DOHH2 (cell line): Measurements from ENCODE around the gene KIAA1614.

ENCODE experiments used
- CTCF ChIP-seq: fragments of 200-600 bp; sonication (generic); IDR thresholded peaks from one replicate; pipeline ENCODE4 v1.5.1; 2014; ENCODE audit warnings: antibody characterized with exemption, mild to moderate bottlenecking, low read depth, low read length; ENCODE audit not compliant: poor library complexity, severe bottlenecking
- EZH2phosphoT487 ChIP-seq: fragments of 200-600 bp; sonication (generic); IDR thresholded peaks from 2 replicates; pipeline ENCODE4 v1.6.1; 2017; ENCODE audit warnings: borderline replicate concordance, mild to moderate bottlenecking, antibody characterized with exemption, low read length, moderate library complexity, mixed read lengths

- TF ChIP-seq CTCF = no peak
- no peak for TF ChIP-seq EZH2phosphoT487
Observed at GRCh38 chr1:180976191-180976590, 63.5 kb downstream of the KIAA1614 start.
